Subcutaneous adipose tissue (tissue), 4 donors: ENCODE data around the gene PLAGL2. TPM values are rescaled to one million over a fixed set of nuclear protein-coding genes. Genes with fewer than 3 reads are reported as not detected.

Experiments
- total RNA-seq, 4 donors: library from RNA; depleted of rRNA; stranded (reverse); fragments of >200 nt; gene quantifications; one replicate each; pipeline ENCODE4 v1.1.0, GENCODE V29; 2016
- TF ChIP-seq, protein P1 (sequence below): fragments of 450-650 bp; IDR thresholded peaks from one replicate; pipeline ENCODE4 v1.5.1; 2016; ENCODE audit warnings: low read depth, mild to moderate bottlenecking, control low read depth, antibody characterized with exemption, moderate library complexity

Gene PLAGL2
- total RNA-seq, 4 donors from 2014 or later = 2.4 to 4.1 (median 3.2) TPM

GRCh38 chr20:32229251-32229747 is 21.8 kb upstream of the PLAGL2 start:
- TF ChIP-seq, protein P1, sequence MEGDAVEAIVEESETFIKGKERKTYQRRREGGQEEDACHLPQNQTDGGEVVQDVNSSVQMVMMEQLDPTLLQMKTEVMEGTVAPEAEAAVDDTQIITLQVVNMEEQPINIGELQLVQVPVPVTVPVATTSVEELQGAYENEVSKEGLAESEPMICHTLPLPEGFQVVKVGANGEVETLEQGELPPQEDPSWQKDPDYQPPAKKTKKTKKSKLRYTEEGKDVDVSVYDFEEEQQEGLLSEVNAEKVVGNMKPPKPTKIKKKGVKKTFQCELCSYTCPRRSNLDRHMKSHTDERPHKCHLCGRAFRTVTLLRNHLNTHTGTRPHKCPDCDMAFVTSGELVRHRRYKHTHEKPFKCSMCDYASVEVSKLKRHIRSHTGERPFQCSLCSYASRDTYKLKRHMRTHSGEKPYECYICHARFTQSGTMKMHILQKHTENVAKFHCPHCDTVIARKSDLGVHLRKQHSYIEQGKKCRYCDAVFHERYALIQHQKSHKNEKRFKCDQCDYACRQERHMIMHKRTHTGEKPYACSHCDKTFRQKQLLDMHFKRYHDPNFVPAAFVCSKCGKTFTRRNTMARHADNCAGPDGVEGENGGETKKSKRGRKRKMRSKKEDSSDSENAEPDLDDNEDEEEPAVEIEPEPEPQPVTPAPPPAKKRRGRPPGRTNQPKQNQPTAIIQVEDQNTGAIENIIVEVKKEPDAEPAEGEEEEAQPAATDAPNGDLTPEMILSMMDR = no peak

DNA sequence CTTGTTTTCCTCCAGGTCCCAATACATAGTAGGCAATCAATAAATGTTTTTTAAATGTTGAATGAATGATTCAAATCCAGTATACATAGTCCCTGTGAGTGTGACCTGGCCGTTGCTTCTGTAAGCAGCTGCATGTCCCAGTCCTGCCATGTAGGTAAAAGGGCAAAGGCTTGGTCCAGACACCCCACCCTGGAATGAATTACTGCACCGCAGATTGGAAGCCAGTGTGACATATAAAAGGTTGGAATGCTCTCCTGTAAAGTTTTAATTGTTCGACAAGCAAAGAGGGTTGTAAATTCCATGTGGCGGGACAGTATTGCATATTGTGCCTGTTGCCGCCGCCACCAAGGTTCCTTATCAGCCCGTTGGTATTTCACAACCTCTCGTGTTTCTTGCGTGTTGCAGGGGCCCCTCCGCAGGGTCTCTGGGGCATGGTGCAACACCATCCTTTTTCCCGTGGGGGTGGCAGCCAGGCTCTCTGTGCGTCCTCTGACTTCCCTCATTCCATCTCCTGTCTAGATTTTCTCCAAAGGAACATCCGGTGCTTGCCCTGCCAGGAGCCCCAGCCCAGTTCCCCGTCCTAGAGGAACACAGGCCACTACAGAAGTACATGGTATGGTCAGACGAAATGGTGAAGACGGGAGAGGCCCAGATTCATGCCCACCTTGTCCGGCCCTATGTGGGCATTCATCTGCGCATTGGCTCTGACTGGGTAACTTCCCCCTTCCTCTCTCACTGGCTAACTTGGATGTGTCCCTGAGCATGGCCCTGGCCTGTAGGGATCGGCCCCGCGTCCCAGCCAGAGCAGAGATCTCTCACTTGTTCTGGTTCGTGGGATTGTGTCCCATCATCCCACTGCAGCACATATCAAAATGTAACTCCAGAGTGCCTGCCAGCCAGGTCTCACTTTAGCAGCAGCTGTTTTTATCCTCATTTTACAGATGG is 20.5 kb upstream of the PLAGL2 start:
- TF ChIP-seq, protein P1 = no peak

GRCh38 chr20:32227306-32227705 is 19.8 kb upstream of the PLAGL2 start:
- TF ChIP-seq, protein P1 = no peak

- TF ChIP-seq, protein P1 = no peak
These were observed 18.8 kb upstream of the PLAGL2 start for GRCh38 chr20:32226391-32226790.

GRCh38 chr20:32224463-32224862 is 16.9 kb upstream of the PLAGL2 start:
- TF ChIP-seq, protein P1 = no peak

- TF ChIP-seq, protein P1 = no peak
These were observed 10.8 kb upstream of the PLAGL2 start for GRCh38 chr20:32218156-32218900.
